ENCODE results near the gene BACH2.
"Not testable (repeated sequence)": the region's sequence is repeated elsewhere in the genome, so short reads cannot be mapped to it uniquely, and the experiment has no call there.

BACH2 gene

GRCh38 chr6:89927791-89928550 is 368.7 kb downstream of the BACH2 start:
- no peak for DNase-seq

GRCh38 chr6:89927264-89927663 is 369.4 kb downstream of the BACH2 start:
- no peak for DNase-seq

- no peak for DNase-seq
Observed at GRCh38 chr6:89925826-89926225, 370.8 kb downstream of the BACH2 start.

- DNase-seq, result no peak
Observed at GRCh38 chr6:89924231-89924630, 372.4 kb downstream of the BACH2 start.

GRCh38 chr6:89921691-89922090 is 375.0 kb downstream of the BACH2 start:
- DNase-seq, result no peak

GRCh38 chr6:89921197-89921596 is 375.4 kb downstream of the BACH2 start:
- no peak for DNase-seq

- DNase-seq, result no peak
Observed at GRCh38 chr6:89917801-89918366, 378.8 kb downstream of the BACH2 start.

GRCh38 chr6:89917216-89917615 is 379.4 kb downstream of the BACH2 start:
- DNase-seq, result no peak

- no peak for DNase-seq
Observed at GRCh38 chr6:89916136-89916920, 380.3 kb downstream of the BACH2 start.

GRCh38 chr6:89910902-89911240 is 385.8 kb downstream of the BACH2 start:
- no peak for DNase-seq

GRCh38 chr6:89910001-89910901 is 386.4 kb downstream of the BACH2 start:
- not testable (repeated sequence) for DNase-seq

GRCh38 chr6:89895276-89895874 is 401.3 kb downstream of the BACH2 start:
- no peak for DNase-seq

GRCh38 chr6:89894169-89894568 is 402.5 kb downstream of the BACH2 start, which contains the start of gene GJA10:
TSS of gene GJA10 (plus strand) at chr6:89894469. CDS start at chr6:89894469, 0 bp downstream.
- DNase-seq, result no peak

GRCh38 chr6:89892577-89892976 is 404.1 kb downstream of the BACH2 start:
- DNase-seq, result not testable (repeated sequence)

GRCh38 chr6:89890845-89891528 is 405.7 kb downstream of the BACH2 start:
- not testable (repeated sequence) for DNase-seq

GRCh38 chr6:89888871-89889270 is 407.8 kb downstream of the BACH2 start:
- DNase-seq, result no peak

GRCh38 chr6:89888138-89888514 is 408.5 kb downstream of the BACH2 start:
- no peak for DNase-seq

- DNase-seq, result no peak
Observed at GRCh38 chr6:89887452-89888137, 409.0 kb downstream of the BACH2 start.

- DNase-seq, result no peak
Observed at GRCh38 chr6:89886378-89887120, 410.1 kb downstream of the BACH2 start.

Measured in NCI-H510A treated with DMSO at 0.1 percent for 48 hours (cell line).